NT2/D1 (cell line): ENCODE measurements around the gene CDH4.
"Not testable (repeated sequence)": the region's sequence is repeated elsewhere in the genome, so short reads cannot be mapped to it uniquely, and the experiment has no call there.

ENCODE experiments used
- DNase-seq: peaks from one replicate; pipeline ENCODE4 v3.0.0-alpha.2; 2011; ENCODE audit warnings: low read depth, low spot score
- H3K27me3 ChIP-seq: 2 replicates; pipeline ENCODE4 v1.6.0; 2011; ENCODE audit warnings: mild to moderate bottlenecking; ENCODE audit not compliant: insufficient read length, insufficient read depth
- H3K36me3 ChIP-seq: 2 replicates; pipeline ENCODE4 v1.6.1; 2011; ENCODE audit warnings: mild to moderate bottlenecking, low read length, mixed read lengths; ENCODE audit not compliant: insufficient read depth, insufficient read length
- H3K4me1 ChIP-seq: 2 replicates; pipeline ENCODE4 v1.5.1; 2011; ENCODE audit not compliant: insufficient read depth, insufficient read length
- H3K4me3 ChIP-seq: 2 replicates; pipeline ENCODE4 v1.5.1; 2011; ENCODE audit warnings: low read depth; ENCODE audit not compliant: insufficient read length
- H3K9ac ChIP-seq: 2 replicates; pipeline ENCODE4 v1.6.0; 2011; ENCODE audit warnings: low read depth; ENCODE audit not compliant: insufficient read length
- H3K9me3 ChIP-seq: 2 replicates; pipeline ENCODE4 v1.5.1; 2011; ENCODE audit warnings: mild to moderate bottlenecking, low read length; ENCODE audit not compliant: insufficient read depth
- SUZ12 ChIP-seq: IDR thresholded peaks from 2 replicates; pipeline ENCODE4 v1.6.1; 2011; ENCODE audit not compliant: insufficient read length, insufficient read depth; ENCODE audit errors: extremely low read depth
- YY1 ChIP-seq: IDR thresholded peaks from 2 replicates; pipeline ENCODE4 v1.6.1; 2011; ENCODE audit not compliant: insufficient read length, insufficient read depth
- ZNF274 ChIP-seq: IDR thresholded peaks from 2 replicates; pipeline ENCODE4 v1.6.1; 2011; ENCODE audit warnings: mild to moderate bottlenecking, low read depth, low read length

The CDH4 gene

DNA sequence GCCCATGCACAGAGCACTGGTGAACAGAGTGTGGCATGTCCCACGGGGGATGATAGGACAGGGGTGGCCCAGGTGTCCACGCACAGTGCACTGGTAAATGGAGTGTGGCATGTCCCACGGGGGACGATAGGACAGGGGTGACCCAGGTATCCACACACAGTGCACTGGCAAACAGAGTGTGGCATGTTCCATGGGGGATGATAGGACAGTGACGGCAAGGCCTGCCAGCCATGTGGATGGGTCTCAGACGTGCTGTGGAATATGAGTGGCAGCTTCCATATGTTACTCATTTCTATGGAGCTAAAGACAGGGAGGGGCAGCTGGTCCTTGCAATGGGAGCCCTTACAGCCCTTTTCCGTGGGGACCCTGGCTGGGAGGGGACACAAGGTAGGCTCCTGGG is 168.7 kb downstream of the CDH4 start:
- Histone ChIP-seq H3K27me3 (peaks cover 52% of the 10 kb centered on the region), H3K9ac (no peak overlapping the region), H3K4me1 (peaks cover 5% of the 10 kb centered on the region), H3K9me3 (0 out of 2 replicates have a peak, but pooled peaks cover 5% of the 10 kb centered on the region), H3K4me3 (no peak overlapping the region), H3K36me3 (no peaks in the 10 kb centered on the region)
- TF ChIP-seq YY1 (no peak), ZNF274 (no peak), SUZ12 (no peak)
- no peak for DNase-seq

DNA sequence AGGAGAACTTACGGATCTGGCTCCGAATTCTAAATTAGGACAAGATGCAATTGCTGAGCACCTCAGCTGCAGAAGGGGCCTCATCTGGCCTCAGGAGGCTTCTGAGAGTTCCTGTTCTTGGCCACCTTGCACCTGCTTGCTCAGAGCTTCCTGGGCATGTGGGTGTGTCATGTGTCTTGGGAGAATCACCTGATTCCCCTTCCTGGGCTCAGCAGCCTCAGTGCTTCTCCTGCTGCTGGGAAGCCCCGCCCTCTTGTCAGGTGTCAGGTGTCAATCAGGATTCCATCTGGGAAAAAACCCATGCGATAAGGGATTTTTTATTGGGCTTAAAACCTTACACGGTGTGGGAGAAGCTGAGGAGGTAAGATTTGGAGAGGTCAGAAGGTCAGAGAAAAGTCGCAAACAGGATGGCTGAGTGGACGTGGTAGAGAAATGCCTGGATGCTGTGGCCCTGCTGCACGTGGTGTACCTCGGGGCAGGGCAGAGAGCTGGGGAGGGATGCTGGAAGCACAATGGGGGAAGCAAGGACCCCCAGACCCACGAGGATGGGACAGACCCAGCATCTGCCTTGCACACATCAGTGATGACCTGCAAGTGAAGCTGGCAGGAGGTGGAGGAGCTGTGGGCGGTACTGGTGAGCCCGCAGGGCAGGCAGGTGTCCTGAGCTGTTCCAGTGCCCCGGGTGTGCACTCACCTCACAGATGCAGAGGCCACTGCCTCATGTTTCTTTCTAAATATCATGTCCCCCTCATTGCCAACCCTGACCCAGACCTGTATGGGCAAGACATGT is 170.8 kb downstream of the CDH4 start:
- no peak overlapping the region for H3K9ac ChIP-seq
- no peaks in the 10 kb centered on the region for H3K36me3 ChIP-seq
- DNase-seq, result no peak
- peaks cover 5% of the 10 kb centered on the region for H3K4me1 ChIP-seq
- H3K4me3 ChIP-seq, result no peak overlapping the region
- no peak for TF ChIP-seq ZNF274
- no peak for TF ChIP-seq YY1
- no peak for TF ChIP-seq SUZ12
- 0 out of 2 replicates have a peak, but pooled peaks cover 5% of the 10 kb centered on the region for H3K9me3 ChIP-seq
- peaks cover 63% of the 10 kb centered on the region for H3K27me3 ChIP-seq

GRCh38 chr20:61424011-61424627 is 172.1 kb downstream of the CDH4 start:
- H3K36me3 ChIP-seq, result no peaks in the 10 kb centered on the region
- H3K9ac ChIP-seq, result no peak overlapping the region
- no peak overlapping the region for H3K4me3 ChIP-seq
- peaks cover 65% of the 10 kb centered on the region for H3K27me3 ChIP-seq
- no peak for TF ChIP-seq SUZ12
- TF ChIP-seq YY1, result no peak
- TF ChIP-seq ZNF274, result no peak
- H3K4me1 ChIP-seq, result peaks cover 5% of the 10 kb centered on the region
- no peak for DNase-seq
- 0 out of 2 replicates have a peak, but pooled peaks cover 5% of the 10 kb centered on the region for H3K9me3 ChIP-seq

DNA sequence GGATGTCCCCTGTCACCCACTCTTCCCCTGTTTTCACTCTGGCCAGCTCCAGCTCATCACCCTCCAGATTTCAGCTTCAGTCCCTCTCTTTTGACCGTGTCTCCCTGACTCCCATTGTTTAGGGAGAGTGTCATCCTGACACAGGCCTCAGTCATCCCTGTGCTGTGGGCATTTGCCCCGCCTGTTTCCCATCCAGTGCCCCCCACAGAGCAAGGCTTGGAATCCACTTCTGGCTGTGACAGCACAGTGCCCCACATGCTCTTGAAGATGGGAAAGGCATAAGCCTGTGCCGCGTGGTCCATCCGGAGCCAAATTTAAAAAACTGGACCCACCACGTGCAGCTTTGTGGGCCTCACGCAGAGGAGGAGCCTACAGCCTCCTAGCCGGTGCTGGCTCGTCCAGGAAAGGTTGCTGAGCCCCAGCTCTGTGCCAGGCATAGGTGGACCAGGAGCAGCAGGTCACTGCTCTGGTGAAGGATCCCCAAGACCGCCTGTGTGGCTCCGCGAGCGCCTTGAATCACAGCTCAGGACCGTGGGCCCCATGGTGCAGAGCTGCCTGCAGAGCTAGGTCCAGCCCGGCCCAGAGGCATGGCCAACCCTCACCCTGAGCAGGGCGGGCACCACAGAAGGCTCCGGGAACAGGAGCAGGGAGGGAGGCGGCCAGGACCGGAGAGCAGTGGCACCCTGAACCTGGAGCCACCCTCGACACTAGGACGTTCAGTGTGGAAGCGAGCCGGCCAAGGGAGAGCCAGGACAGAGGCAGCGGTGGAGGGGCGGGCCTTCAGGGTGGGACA is 172.8 kb downstream of the CDH4 start:
- H3K4me1 ChIP-seq, result peaks cover 5% of the 10 kb centered on the region
- no peak for DNase-seq
- no peaks in the 10 kb centered on the region for H3K36me3 ChIP-seq
- H3K9ac ChIP-seq, result no peak overlapping the region
- TF ChIP-seq SUZ12 (no peak), YY1 (no peak), ZNF274 (no peak)
- H3K4me3 ChIP-seq, result no peak overlapping the region
- peaks cover 61% of the 10 kb centered on the region for H3K27me3 ChIP-seq
- H3K9me3 ChIP-seq, result 0 out of 2 replicates have a peak, but pooled peaks cover 5% of the 10 kb centered on the region

DNA sequence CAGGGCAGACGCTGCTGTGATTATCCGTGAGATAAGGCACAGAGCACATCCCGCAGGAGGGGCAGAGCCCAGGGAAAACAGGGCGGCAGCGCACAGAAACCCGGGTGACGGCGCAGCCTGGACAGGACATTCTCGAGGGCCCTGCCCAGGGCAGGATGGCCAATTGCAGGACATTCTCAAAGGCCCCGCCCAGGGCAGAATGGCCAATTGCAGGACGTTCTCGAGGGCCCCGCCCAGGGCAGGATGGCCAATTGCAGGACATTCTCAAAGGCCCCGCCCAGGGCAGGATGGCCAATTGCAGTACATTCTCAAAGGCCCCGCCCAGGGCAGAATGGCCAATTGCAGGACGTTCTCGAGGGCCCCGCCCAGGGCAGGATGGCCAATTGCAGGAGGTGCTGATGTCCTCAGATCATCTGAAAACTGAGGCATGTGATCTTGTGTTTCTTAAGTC is 173.5 kb downstream of the CDH4 start:
- H3K4me1 ChIP-seq, H3K4me3 ChIP-seq, H3K36me3 ChIP-seq, DNase-seq, H3K9me3 ChIP-seq, H3K9ac ChIP-seq: not testable (repeated sequence)
- H3K27me3 ChIP-seq, result peaks cover 56% of the 10 kb centered on the region

- Histone ChIP-seq H3K4me3 (no peak overlapping the region), H3K4me1 (peaks cover 5% of the 10 kb centered on the region), H3K9ac (no peak overlapping the region), H3K36me3 (no peaks in the 10 kb centered on the region), H3K9me3 (0 out of 2 replicates have a peak, but pooled peaks cover 5% of the 10 kb centered on the region), H3K27me3 (peaks cover 49% of the 10 kb centered on the region)
- no peak for TF ChIP-seq ZNF274
- TF ChIP-seq YY1, result no peak
- no peak for TF ChIP-seq SUZ12
- DNase-seq, result no peak
These were observed 174.3 kb downstream of the CDH4 start for GRCh38 chr20:61426352-61426751.
